Uterus (tissue), 4 donors: Measurements from ENCODE around the gene DTNBP1. TPM values are rescaled to one million over a fixed set of nuclear protein-coding genes. Genes with fewer than 3 reads are reported as not detected.

Experiments used
- DNase-seq, 2 donors: peaks; one replicate each; pipeline ENCODE4 v3.0.0-alpha.2; 2019 to 2020
- H3K27ac ChIP-seq, 2 donors: fragments of 200-600 bp; sonication (generic); 1 replicate in 1 of 2; 2 replicates in 1 of 2; pipeline ENCODE4 v1.5.1; 2016 to 2018
- H3K27me3 ChIP-seq, 2 donors: fragments of 200-600 bp; sonication (generic); one replicate each; pipeline ENCODE4 v1.5.1; 2018 to 2019; ENCODE audit warnings: control low read depth in 1 of 2
- H3K36me3 ChIP-seq, 2 donors: fragments of 200-600 bp; sonication (generic); one replicate each; pipeline ENCODE4 v1.5.1; 2019; ENCODE audit warnings: control low read depth in 1 of 2
- H3K4me1 ChIP-seq, 2 donors: fragments of 200-600 bp; sonication (generic); one replicate each; pipeline ENCODE4 v1.5.1; 2018 to 2019; ENCODE audit warnings: control low read depth in 1 of 2
- H3K4me3 ChIP-seq, 2 donors: fragments of 200-600 bp; sonication (generic); 1 replicate in 1 of 2; 2 replicates in 1 of 2; pipeline ENCODE4 v1.5.1; 2018 to 2019; ENCODE audit warnings: mild to moderate bottlenecking in 1 of 2
- H3K9me3 ChIP-seq, 2 donors: fragments of 200-600 bp; sonication (generic); one replicate each; pipeline ENCODE4 v1.5.1; 2019; ENCODE audit warnings: control low read depth in 1 of 2
- CTCF ChIP-seq, 4 experiments: fragments of 200-600 bp in 2 of 4; fragments of 450-650 bp in 2 of 4; sonication (generic) in 2 of 4; IDR thresholded peaks; one replicate each; pipeline ENCODE4 v1.5.1; 2016 to 2019; ENCODE audit warnings: antibody characterized with exemption in 4 of 4, mild to moderate bottlenecking in 2 of 4, moderate library complexity in 1 of 4
- POLR2A ChIP-seq, 2 donors: fragments of 450-650 bp; IDR thresholded peaks; one replicate each; pipeline ENCODE4 v1.6.1; 2016; ENCODE audit warnings: antibody characterized with exemption in 2 of 2, mild to moderate bottlenecking in 1 of 2, moderate library complexity in 1 of 2
- intact Hi-C: fragments of 100-400 bp; cut with DNase I; formaldehyde crosslinking; loops from one replicate; pipeline ENCODE4 v1.15.1; 2023; ENCODE audit warnings: low total_unique reads
- total RNA-seq, 4 donors: library from RNA; depleted of rRNA in 3 of 4; stranded (reverse); fragments of >200 nt in 3 of 4; gene quantifications; one replicate each; pipeline versions ENCODE4 v1.1.0 to v1.2.4, GENCODE V29; 2014 to 2023
- donor health status: DM: yes; HTN: yes; CAD: no.

DTNBP1 gene
- total RNA-seq, 4 donors from 2014 or later = 1.8 to 19.8 (median 9.0) TPM; not detected in 1

- Histone ChIP-seq H3K36me3 (no peaks in the 10 kb centered on the region), H3K27me3 (no peaks in the 10 kb centered on the region), H3K27ac (no peak overlapping the region), H3K9me3 (no peaks in the 10 kb centered on the region), H3K4me3 (no peak overlapping the region), H3K4me1 (no peaks in the 10 kb centered on the region)
- intact Hi-C loops = no loop called here
- no peak for DNase-seq
- TF ChIP-seq POLR2A (IDR thresholded peaks at IDR 0.05) = no peak
- TF ChIP-seq CTCF (IDR thresholded peaks at IDR 0.05) = no peak
Measured at GRCh38 chr6:15561447-15562199, 101.2 kb downstream of the DTNBP1 start.

- no peak for TF ChIP-seq CTCF (IDR thresholded peaks at IDR 0.05)
- TF ChIP-seq POLR2A (IDR thresholded peaks at IDR 0.05) = no peak
- DNase-seq = no peak
- Histone ChIP-seq H3K27ac (no peak overlapping the region), H3K4me3 (no peak overlapping the region), H3K27me3 (no peaks in the 10 kb centered on the region), H3K36me3 (no peaks in the 10 kb centered on the region), H3K9me3 (no peaks in the 10 kb centered on the region), H3K4me1 (no peaks in the 10 kb centered on the region)
- intact Hi-C loops = no loop called here
Measured at GRCh38 chr6:15560713-15561112, 102.1 kb downstream of the DTNBP1 start.

GRCh38 chr6:15557174-15557573 lies 105.7 kb downstream of the DTNBP1 start:
- Histone ChIP-seq H3K9me3 (no peaks in the 10 kb centered on the region), H3K27me3 (no peaks in the 10 kb centered on the region), H3K27ac (no peak overlapping the region), H3K4me1 (no peaks in the 10 kb centered on the region), H3K36me3 (no peaks in the 10 kb centered on the region), H3K4me3 (no peak overlapping the region)
- DNase-seq = no peak
- TF ChIP-seq POLR2A (IDR thresholded peaks at IDR 0.05) (no peak), CTCF (IDR thresholded peaks at IDR 0.05) (no peak)
- intact Hi-C loops = no loop called here

GRCh38 chr6:15556711-15557110 lies 106.1 kb downstream of the DTNBP1 start:
- no peak for DNase-seq
- no peak overlapping the region for H3K27ac ChIP-seq
- no peaks in the 10 kb centered on the region for H3K36me3 ChIP-seq
- no peaks in the 10 kb centered on the region for H3K27me3 ChIP-seq
- no peaks in the 10 kb centered on the region for H3K4me1 ChIP-seq
- intact Hi-C loops = no loop called here
- TF ChIP-seq POLR2A (IDR thresholded peaks at IDR 0.05) (no peak), CTCF (IDR thresholded peaks at IDR 0.05) (no peak)
- H3K4me3 ChIP-seq = no peak overlapping the region
- no peaks in the 10 kb centered on the region for H3K9me3 ChIP-seq

GRCh38 chr6:15555101-15556038 lies 107.5 kb downstream of the DTNBP1 start:
- intact Hi-C loops = no loop called here

More at GRCh38 chr6:15555101-15556038, 107.5 kb downstream of the DTNBP1 start:
- no peaks in the 10 kb centered on the region for H3K4me1 ChIP-seq
- no peaks in the 10 kb centered on the region for H3K36me3 ChIP-seq
- DNase-seq = no peak
- no peaks in the 10 kb centered on the region for H3K27me3 ChIP-seq
- TF ChIP-seq POLR2A (IDR thresholded peaks at IDR 0.05) = no peak
- TF ChIP-seq CTCF (IDR thresholded peaks at IDR 0.05) = no peak
- no peak overlapping the region for H3K4me3 ChIP-seq
- H3K27ac ChIP-seq = no peak overlapping the region
- H3K9me3 ChIP-seq = no peaks in the 10 kb centered on the region
